ENCODE measurements around the gene AK5.

GRCh38 chr1:77234096-77234495, 47.7 kb upstream of the AK5 start:
- TF ChIP-seq POLR2A (IDR thresholded peaks at IDR 0.05): no peak
- no peak for TF ChIP-seq CTCF (IDR thresholded peaks at IDR 0.05)
- no peak for TF ChIP-seq EP300 (IDR thresholded peaks at IDR 0.05)

Measured in tibial nerve (tissue), 4 donors.